HG03565 (cell line): ENCODE data around the gene ACBD6.
A peak's percentile ranks its signal among the peaks of the same experiment; 100 is the strongest.

Experiments
- ATAC-seq: cut with Tn5 transposase; IDR thresholded peaks from one replicate; pipeline ENCODE4 v1.9.1; 2021; ENCODE audit warnings: mild to moderate bottlenecking, moderate library complexity; ENCODE audit not compliant: unreplicated experiment

The ACBD6 gene

GRCh38 chr1:180372728-180373127, 129.6 kb downstream of the ACBD6 start:
- no peak for ATAC-seq

DNA sequence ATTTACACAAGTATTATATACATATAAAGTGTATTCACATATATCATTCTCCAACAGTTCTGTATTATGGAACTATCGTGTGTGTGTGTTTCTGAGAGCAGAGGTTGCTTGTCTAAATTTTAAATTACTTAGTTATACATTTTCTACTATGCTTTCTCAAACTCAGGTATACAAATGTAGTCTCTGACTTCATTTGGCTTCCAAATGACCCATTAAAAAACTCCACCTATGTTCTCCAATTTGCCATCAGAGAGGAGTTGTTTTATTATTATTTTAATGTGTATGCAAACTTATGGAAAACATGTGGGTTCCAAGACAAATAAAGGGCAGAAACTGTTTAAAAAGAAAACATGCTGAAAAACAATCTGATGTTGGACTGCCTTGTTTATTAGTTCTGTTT, 131.8 kb downstream of the ACBD6 start:
- no peak for ATAC-seq

DNA sequence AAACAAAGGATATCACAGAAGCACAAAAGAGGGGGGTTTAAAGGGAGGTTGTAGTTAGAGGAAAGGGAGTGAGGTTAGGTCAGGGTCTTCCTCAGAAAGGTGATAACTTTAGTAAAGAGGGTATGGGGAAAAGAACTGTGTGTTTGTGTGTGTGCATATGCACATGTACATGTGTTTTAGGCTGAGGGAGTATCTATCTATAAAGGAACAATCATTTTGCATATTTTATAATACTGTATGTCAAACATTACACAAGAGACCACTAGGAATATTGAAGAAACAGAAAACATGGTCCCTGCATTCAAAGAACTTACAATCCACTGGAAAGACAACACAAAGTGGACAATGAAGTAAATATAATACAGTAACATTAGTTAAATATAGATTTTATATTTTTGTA, 132.2 kb downstream of the ACBD6 start:
- no peak for ATAC-seq

DNA sequence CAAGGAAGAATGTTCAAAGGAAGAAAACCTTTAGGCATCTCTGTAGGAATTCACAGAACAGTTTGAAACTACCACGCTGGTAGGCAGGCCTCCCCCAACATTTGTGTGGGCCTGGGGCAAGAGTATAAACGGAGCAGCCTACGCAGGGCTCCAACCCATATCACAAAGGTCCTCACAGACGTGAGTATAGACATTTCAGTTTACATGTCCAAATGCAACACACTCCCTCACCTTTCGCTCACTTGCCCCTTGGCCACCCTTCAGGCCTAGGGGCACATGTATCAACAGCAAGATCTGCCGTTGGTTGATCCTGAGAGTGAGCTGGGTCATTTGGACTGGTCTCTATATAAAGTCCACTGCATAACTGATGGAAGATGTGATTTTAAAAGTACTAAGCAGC, 133.3 kb downstream of the ACBD6 start:
- ATAC-seq = no peak

GRCh38 chr1:180366371-180367068, 135.9 kb downstream of the ACBD6 start:
- no peak for ATAC-seq

DNA sequence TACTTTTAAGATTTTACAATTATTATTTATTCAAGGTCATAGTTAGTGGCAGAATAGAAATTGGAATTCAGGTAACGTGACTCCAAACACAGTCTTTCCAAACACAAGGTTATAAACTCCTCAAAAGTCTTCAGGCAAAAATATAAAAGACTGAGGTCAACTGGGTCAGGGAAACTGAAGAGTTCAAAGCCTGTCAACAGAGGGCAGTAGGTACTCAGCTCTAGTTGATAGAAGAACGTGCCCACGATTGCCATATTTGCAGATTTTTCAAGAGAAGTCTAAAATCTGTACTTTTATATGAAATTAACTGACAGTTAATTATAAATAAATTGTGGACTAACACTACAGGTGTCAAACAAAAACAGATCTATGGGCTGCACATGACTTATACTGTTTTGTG, 137.3 kb downstream of the ACBD6 start:
- no peak for ATAC-seq

DNA sequence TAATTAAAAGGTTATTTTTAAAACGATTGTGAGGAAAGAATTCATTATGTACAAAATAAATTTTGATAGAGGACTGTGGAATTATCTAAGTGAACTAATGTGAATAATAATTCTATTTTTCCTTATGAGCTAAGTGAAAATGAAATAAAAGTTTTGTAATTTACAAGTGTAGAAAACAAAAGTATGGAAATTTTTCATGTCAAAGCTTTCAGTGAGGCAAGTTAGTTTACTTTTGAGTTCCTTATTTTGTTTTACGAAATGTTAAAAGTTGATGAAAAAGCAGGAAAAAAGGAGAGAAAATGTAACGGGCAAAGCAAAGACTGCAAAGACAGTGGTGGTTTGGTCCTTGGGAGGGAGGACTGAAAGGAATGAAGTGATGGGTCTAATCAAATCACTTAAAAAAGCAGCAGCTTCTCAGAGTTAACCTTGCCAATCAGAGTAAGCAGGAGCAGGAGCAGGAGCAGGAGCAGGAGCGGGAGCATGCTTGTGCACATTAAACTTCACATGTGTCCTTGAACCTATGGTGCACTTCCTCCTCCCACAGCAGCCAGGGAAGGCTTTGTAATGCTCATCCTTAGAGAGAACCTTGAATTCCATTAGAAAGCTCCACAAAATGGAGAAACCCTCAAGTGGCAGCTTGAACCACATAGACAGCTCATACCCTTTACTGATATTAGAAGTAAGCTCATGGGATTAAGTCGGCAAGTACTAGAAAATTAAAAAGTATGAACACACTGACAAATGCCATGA, 139.0 kb downstream of the ACBD6 start:
- no peak for ATAC-seq

DNA sequence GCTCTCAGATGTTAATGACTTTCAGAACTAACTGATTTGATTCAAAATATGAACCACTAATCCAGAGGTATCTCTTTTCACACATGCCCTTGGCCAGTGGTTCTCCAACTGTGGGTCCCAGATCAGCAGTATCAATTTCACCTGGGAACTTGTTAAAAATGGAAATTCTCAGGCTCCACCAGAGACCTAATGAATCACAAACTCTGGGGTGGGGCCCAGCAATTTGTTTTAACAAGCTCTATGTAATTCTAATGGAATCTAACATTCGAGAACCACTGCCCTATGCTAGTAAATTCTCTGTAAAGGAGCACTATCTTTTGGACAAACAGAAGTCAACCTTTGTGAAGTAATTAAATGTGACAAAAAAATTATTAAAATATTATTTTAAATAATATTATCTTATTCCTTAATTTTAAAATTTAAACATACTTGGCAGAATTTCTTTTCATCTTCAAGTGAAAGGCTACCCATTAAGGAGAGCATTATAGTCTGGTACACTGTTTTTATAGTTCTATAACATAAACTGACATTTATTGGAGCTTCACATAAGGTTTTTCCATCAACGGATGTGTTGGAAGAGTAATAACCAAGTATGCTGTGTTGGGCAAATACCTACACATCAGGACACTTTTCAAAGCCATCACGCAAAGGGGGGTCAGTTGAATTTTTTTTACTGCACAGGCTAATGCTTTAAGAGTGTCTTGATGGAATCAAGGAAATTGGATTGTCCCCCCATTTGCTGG, 141.9 kb downstream of the ACBD6 start:
- ATAC-seq = no peak

- no peak for ATAC-seq
Observed at GRCh38 chr1:180358649-180359048, 143.7 kb downstream of the ACBD6 start.

DNA sequence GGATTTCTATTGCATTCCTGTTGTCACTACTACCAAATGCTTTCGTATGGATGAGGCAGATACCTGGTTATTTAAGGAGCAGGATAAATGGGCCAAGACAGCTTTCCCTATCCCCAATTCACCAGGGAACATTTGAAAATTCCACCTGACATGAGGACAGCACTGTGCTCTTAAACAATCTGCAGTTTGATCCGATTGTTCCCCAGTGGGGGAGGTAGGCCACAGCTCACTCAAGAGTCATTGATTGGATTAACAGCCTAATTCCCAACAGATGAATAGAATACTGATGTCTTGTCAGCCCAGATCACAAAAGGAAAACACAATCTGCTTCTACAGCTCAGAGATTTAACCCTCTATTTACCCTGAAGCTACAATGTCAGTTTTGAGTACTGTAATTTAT, 148.4 kb downstream of the ACBD6 start:
- ATAC-seq = no peak

DNA sequence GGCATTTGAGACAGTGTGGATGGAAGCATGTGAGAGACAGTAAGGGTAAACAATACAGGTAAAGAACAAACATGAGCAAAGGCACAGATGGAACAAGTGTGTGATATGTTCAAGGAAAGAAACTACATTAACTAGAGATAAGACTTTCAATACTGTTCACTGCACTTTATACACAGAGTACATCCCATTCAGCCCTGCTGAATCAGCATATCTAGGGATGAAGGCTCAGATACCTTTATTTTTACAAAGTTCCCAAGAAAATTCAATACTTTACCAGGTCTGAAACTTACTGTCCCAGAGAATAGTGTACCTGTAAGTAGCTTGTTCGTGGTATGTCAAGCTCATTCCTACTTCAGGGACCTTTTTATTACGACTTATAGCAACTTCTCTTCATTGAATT, 149.8 kb downstream of the ACBD6 start:
- no peak for ATAC-seq

- ATAC-seq = no peak
Observed at GRCh38 chr1:180352021-180352420, 150.4 kb downstream of the ACBD6 start.

DNA sequence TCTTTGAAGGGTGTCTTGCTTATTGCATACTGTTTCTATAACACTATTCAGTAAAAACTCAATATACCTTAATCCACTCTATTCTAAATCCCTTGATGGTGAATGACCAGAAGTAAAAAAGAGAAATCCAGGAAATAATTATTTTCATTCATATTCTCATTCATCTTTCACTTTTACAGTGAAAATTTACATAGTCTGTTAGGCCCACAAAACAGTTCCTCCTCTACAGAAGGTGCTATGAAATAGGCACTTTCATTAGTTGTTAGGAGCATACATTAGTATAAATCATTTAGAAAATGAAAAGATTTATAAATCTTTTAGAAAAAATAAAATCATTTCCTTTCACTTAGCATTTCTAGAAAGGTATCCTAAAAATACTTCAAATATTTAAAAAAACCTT, 157.2 kb downstream of the ACBD6 start:
- no peak for ATAC-seq

- ATAC-seq = peak; percentile 45
Observed at GRCh38 chr1:180343921-180344769, 158.2 kb downstream of the ACBD6 start.

GRCh38 chr1:180327089-180327488, 175.3 kb downstream of the ACBD6 start:
- ATAC-seq = no peak

- ATAC-seq = no peak
Observed at GRCh38 chr1:180312926-180313325, 189.5 kb downstream of the ACBD6 start.

DNA sequence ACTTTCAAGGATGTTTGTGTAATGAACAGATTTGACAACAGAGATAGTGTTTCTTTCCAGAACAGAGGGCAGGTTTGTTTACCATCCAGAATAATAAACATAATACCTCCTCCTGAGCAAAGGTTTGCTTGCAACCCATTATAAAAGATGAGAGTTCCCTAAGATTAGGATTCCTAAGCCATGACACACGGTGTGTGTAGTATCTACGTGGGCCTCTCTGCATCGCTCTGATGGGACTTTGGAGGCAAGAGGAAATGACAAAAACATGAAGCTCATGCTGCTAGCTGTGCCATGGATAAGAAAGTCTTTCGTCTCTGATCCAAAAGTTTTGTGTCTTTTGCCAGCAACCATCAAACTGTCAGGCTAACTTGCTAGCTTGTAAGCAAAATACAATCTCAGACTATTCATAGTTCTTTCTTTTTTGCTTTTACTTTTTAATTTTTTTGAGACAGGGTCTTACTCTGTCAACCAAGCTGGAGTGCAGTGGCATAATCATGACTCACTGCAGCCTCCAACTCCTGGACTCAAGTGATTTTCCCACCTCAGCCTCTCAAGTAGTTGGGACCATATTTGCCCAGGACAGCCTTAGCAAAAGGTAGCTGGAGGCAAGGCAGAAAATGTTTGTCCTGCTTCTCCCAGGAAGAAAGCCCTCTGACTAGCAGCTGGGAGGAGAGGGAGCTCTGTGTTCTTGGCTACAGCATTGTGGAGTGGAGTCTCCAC, 191.2 kb downstream of the ACBD6 start:
- ATAC-seq = no peak

- no peak for ATAC-seq
Observed at GRCh38 chr1:180310095-180310494, 192.3 kb downstream of the ACBD6 start.

- no peak for ATAC-seq
Observed at GRCh38 chr1:180309338-180309737, 193.0 kb downstream of the ACBD6 start.

DNA sequence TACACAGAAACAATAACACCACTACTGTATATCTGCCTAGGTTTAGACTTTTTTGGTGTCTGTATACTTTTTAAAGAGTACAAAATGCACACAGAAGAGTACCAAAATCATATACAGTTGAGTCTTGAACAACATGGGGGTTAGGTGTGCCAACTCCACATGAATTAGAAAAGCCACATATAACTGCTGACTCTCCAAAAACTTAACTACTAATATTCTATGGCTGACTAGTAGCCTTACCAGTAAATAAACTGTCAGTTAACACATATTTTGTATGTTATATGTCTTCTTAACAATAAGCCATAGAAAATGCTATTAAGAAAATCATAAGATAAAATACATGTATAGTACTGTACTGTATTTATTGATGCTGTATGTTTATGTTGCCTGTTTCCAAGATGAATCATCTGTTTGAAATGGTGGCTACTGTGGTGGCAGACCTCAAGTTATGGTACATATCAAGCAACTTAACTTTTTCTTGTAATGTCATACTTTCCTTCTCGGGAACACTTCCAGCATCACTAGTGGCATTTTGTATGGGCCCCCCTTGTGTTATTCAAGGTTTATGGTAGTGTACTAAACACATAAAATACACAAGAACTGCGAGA, 201.1 kb downstream of the ACBD6 start:
- ATAC-seq = no peak
